GM20000 (cell line): ENCODE results near the gene CYP4F3.
"Not testable (repeated sequence)": the region's sequence is repeated elsewhere in the genome, so short reads cannot be mapped to it uniquely, and the experiment has no call there.

Source experiments
- DNase-seq: peaks from one replicate; pipeline ENCODE4 v3.0.0; 2012; ENCODE audit warnings: low spot score
- TF ChIP-seq, protein P1 (sequence below): IDR thresholded peaks from 2 replicates; pipeline ENCODE4 v1.5.1; 2012; ENCODE audit warnings: mild to moderate bottlenecking, control low read depth; ENCODE audit errors: extremely low read depth, missing control alignments

The CYP4F3 gene, protein sequence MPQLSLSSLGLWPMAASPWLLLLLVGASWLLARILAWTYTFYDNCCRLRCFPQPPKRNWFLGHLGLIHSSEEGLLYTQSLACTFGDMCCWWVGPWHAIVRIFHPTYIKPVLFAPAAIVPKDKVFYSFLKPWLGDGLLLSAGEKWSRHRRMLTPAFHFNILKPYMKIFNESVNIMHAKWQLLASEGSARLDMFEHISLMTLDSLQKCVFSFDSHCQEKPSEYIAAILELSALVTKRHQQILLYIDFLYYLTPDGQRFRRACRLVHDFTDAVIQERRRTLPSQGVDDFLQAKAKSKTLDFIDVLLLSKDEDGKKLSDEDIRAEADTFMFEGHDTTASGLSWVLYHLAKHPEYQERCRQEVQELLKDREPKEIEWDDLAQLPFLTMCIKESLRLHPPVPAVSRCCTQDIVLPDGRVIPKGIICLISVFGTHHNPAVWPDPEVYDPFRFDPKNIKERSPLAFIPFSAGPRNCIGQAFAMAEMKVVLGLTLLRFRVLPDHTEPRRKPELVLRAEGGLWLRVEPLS

DNA sequence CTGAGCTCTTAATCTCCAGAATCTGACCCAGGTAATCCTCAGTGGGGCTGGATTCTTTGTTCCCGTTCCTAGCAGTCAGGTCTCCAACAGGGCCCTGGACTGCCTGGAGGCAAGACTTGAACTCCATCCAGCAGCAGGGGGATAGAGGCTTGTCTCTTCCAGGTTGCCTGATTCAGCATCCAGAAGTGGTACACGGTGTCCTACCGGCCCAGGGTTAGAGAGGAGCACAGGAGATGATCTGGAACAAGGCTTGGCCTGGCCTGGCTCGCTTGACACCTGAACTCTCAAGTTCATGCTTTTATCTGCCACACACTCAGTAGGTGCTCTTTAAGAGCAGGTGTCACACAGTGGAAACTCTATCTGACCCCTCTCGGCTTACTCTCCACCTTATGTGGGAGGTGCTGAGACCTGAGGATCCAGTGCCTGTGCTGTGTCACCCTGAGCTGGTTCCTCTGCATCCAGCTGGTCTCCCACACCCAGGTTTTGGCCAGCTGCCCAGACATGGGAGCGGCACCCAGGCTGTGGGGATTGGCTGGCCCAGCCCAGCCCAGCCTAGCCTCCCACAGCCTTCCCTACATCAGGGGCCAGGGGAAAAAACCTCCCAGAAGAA is at the start of gene CYP4F3:
Gene CYP4F3 (plus strand): TSS at position 604 of the 610 bp plus-strand sequence. CDS start 519 bp downstream, outside the sequence.
- DNase-seq = no peak
- TF ChIP-seq, protein P1, sequence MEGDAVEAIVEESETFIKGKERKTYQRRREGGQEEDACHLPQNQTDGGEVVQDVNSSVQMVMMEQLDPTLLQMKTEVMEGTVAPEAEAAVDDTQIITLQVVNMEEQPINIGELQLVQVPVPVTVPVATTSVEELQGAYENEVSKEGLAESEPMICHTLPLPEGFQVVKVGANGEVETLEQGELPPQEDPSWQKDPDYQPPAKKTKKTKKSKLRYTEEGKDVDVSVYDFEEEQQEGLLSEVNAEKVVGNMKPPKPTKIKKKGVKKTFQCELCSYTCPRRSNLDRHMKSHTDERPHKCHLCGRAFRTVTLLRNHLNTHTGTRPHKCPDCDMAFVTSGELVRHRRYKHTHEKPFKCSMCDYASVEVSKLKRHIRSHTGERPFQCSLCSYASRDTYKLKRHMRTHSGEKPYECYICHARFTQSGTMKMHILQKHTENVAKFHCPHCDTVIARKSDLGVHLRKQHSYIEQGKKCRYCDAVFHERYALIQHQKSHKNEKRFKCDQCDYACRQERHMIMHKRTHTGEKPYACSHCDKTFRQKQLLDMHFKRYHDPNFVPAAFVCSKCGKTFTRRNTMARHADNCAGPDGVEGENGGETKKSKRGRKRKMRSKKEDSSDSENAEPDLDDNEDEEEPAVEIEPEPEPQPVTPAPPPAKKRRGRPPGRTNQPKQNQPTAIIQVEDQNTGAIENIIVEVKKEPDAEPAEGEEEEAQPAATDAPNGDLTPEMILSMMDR = no peak

DNA sequence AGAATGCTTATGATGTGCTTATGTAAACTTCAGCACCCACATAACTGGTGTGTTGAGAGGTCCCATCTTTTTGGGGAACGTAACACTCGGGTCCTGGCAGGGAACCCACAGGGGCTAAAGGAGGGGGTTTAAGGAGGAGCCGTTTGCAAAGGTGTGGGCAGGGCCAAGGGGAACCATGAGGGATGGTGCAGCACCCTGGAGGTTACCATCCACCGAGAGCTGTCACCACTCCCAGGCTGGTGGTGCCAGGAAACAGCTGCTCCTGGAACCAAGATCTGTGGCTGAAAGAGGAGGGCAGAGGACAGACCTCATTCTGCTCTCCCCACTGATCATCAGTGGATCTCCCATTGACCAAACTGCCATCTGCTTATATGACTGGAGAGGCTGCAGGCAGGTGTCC is 48.9 kb upstream of the CYP4F3 start:
- TF ChIP-seq, protein P1 = no peak
- no peak for DNase-seq

DNA sequence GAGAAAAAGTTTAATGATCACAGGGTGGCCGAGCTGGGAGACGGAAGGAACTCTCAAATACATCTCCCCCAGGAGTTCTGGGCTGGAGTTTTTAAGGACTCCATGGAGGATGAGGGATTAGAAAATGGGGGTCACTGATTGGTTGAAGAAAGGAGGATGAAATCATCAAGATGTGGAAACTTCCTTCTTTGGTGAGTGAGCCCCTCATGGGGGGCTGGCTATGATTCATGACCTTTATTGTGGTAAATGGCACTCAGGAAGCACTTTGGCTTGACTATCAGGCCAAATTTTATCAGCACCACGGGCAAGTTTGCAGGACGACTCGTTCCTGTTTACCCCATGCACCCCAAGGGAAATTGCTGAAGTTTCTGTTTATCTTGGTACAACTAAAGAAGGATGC is 48.2 kb upstream of the CYP4F3 start:
- DNase-seq = not testable (repeated sequence)

DNA sequence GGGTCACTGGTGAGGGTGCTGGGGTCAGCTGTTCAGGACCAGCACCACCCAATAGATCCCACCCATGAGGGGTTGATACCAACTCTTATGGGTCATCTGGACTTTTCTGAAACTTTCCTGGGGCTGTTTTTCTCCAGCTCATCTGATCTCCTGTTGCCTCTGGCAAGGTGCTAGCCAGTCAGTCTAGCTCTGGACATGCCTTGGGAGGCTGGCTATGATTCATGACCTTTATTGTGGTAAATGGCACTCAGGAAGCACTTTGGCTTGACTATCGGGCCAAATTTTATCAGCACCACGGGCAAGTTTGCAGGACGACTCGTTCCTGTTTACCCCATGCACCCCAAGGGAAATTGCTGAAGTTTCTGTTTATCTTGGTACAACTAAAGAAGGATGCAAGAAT is 46.9 kb upstream of the CYP4F3 start:
- DNase-seq = not testable (repeated sequence)

DNA sequence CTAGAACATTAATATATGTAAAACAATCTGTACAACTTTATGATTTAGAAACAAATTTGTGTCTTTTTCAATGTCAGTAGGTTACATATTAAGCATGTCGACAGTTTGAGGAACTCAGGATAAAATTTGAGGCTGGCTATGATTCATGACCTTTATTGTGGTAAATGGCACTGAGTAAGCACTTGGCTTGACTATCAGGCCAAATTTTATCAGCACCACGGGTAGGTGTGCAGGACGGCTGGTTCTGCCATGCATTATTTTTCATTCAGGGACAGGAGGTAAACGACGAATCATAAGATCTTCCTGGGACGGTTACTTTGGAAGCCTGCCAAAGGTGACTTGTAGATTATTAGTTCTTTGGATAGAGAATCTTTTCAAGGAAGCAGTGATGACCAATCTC is 45.6 kb upstream of the CYP4F3 start:
- TF ChIP-seq, protein P1 = no peak
- no peak for DNase-seq

DNA sequence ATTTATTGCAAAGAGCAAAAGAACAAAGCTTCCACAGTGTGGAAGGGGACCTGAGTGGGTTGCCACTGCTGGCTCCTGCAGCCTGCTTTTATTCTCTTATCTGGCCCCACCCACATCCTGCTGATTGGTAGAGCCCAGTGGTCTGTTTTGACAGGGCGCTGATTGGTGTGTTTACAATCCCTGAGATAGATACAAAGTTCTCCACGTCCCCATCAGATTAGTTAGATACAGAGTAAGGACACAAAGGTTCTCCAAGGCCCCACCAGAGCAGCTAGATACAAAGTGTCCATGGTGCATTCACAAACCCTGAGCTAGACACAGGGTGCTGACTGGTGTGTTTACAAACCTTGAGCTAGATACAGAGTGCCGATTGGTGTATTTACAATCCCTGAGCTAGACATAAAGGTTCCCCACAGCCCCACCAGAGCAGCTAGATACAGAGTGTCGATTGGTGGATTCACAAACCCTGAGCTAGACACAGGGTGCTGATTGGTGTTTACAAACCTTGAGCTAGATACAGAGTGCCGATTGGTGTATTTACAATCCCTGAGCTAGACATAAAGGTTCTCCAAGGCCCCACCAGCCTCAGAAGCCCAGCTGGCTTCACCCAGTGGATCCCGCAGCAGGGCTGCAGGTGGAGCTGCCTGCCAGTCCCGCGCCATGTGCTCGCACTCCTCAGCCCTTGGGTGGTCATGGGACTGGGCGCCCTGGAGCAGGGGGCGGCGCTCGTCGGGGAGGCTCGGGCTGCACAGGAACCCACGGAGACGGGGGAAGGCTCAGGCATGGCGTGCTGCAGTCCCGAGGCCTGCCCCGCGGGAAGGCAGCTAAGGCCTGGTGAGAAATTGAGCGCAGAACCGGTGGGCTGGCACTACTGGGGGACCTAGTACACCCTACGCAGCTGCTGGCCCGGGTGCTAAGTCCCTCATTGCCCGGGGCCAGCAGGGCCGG is 32.4 kb upstream of the CYP4F3 start:
- not testable (repeated sequence) for DNase-seq

DNA sequence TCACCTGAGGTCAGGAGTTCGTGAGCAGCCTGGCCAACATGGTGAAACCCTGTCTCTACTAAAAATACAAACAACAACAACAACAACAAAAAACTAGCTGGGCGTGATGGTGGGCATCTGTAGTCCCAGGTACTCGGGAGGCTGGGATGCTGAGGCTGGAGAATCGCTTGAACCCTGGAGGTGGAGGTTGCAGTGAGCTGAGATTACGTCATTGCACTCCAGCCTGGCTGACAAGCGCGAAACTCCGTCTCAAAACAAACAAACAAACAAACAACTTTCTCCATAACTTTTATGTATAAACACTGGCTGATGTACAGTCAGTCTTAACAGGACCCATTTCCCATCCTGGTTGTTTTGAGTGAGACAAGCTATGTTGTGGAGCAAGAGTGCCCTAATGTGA is 31.4 kb upstream of the CYP4F3 start:
- TF ChIP-seq, protein P1 = no peak

DNA sequence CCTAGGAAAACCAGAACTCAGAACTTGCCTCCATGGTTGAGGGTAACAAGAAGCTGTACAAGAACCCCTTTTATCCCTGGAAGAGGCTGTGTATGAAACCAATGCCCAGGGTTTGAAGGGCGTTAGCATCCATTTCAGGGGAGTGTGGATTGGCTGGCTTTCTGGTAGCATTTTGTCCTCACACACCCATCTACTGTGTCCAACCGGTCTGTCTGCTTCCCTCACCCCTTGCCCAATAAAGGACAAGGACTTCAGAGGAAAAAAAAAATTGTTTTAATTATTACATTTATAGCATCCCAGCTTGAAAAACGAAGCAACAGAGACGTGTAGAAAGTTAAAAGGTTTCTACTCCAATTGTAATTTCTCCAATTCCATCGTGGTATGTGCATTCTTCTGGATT is 28.4 kb upstream of the CYP4F3 start:
- TF ChIP-seq, protein P1 = no peak
- no peak for DNase-seq

More for the DNA sequence above, 31.4 kb upstream of the CYP4F3 start:
- DNase-seq = no peak
